D341Med (cell line): ENCODE measurements around the gene MFAP3L.

Source experiments
- DNase-seq: peaks from one replicate; pipeline ENCODE4 v3.0.0; 2012; ENCODE audit warnings: low spot score

Gene MFAP3L

GRCh38 chr4:169940460-169940859 is 85.7 kb downstream of the MFAP3L start:
- DNase-seq: peak; percentile 33
